Measurements from ENCODE around the gene USP44. TPM values are rescaled to one million over a fixed set of nuclear protein-coding genes. Genes with fewer than 3 reads are reported as not detected.

USP44 gene
- total RNA-seq, 4 donors from 2014 or later, result 0.41 to 1.9 TPM; not detected in 2

- TF ChIP-seq, protein P1, sequence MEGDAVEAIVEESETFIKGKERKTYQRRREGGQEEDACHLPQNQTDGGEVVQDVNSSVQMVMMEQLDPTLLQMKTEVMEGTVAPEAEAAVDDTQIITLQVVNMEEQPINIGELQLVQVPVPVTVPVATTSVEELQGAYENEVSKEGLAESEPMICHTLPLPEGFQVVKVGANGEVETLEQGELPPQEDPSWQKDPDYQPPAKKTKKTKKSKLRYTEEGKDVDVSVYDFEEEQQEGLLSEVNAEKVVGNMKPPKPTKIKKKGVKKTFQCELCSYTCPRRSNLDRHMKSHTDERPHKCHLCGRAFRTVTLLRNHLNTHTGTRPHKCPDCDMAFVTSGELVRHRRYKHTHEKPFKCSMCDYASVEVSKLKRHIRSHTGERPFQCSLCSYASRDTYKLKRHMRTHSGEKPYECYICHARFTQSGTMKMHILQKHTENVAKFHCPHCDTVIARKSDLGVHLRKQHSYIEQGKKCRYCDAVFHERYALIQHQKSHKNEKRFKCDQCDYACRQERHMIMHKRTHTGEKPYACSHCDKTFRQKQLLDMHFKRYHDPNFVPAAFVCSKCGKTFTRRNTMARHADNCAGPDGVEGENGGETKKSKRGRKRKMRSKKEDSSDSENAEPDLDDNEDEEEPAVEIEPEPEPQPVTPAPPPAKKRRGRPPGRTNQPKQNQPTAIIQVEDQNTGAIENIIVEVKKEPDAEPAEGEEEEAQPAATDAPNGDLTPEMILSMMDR (IDR thresholded peaks at IDR 0.05), result no peak
- no peak for TF ChIP-seq POLR2A (IDR thresholded peaks at IDR 0.05)
- TF ChIP-seq EP300 (IDR thresholded peaks at IDR 0.05; ENCODE audit: low read depth), result no peak
- TF ChIP-seq POLR2AphosphoS5 (IDR thresholded peaks at IDR 0.05), result no peak
- no peak overlapping the region for H3K27ac ChIP-seq
- in situ Hi-C loops (cut with MboI; ENCODE audit: low pct_ligation_motif_present in 1 of 4, low pct_unique_long_range_greater_than_20kb in 1 of 4, low sequenced_read_pairs in 3 of 4) (no loop called here), intact Hi-C loops (cut with DNase I; ENCODE audit: low total_unique reads) (no loop called here)
- H3K36me3 ChIP-seq, result peaks cover 0 to 65% (median 26%) of the 10 kb centered on the region in 4 donors
- WGBS, 2 donors (ENCODE audit: low coverage in 1 of 2), result 97 to 100% methylated on average over 5 of the region's 5 CpGs
- no peaks in the 10 kb centered on the region for H3K4me1 ChIP-seq
- no peaks in the 10 kb centered on the region for H3K27me3 ChIP-seq
- H3K4me3 ChIP-seq, result no peak overlapping the region
- DNase-seq, result no peak
- H3K9me3 ChIP-seq, result no peaks in the 10 kb centered on the region
These were observed 52.3 kb downstream of the USP44 start for GRCh38 chr12:95498968-95499367.

DNA sequence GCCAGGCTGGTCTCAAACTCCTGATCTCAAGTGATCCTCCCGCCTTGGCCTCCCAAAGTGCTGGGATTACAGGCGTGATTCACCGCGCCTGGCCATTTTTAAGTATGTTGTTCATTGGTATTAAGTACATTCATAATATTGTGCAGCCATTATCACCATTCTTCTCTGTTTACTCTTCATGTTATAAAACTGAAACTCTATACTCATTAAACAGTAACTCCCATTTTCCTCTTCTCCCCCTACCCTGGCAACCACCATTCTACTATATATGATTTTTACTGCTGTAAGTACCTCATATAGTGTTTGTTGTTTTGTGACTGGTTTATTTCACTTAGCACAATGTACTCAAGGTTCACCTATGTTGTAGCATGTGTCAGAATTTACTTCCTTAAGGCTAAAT, 54.2 kb downstream of the USP44 start:
- H3K4me1 ChIP-seq, result no peaks in the 10 kb centered on the region
- peaks cover 0 to 70% (median 26%) of the 10 kb centered on the region in 4 donors for H3K36me3 ChIP-seq
- 97 to 100% methylated on average over 4 of the region's 4 CpGs for WGBS, 2 donors (ENCODE audit: low coverage in 1 of 2)
- DNase-seq, result no peak
- no peak for TF ChIP-seq POLR2A (IDR thresholded peaks at IDR 0.05)
- TF ChIP-seq, protein P1 (IDR thresholded peaks at IDR 0.05), result no peak
- no peak for TF ChIP-seq EP300 (IDR thresholded peaks at IDR 0.05; ENCODE audit: low read depth)
- no peak for TF ChIP-seq POLR2AphosphoS5 (IDR thresholded peaks at IDR 0.05)
- intact Hi-C loops (cut with DNase I; ENCODE audit: low total_unique reads), result no loop called here
- in situ Hi-C loops (cut with MboI; ENCODE audit: low pct_ligation_motif_present in 1 of 4, low pct_unique_long_range_greater_than_20kb in 1 of 4, low sequenced_read_pairs in 3 of 4), result no loop called here
- no peaks in the 10 kb centered on the region for H3K9me3 ChIP-seq
- H3K27me3 ChIP-seq, result no peaks in the 10 kb centered on the region
- no peak overlapping the region for H3K27ac ChIP-seq
- no peak overlapping the region for H3K4me3 ChIP-seq

- no peak for DNase-seq
- H3K4me3 ChIP-seq, result no peak overlapping the region
- peaks cover 0 to 77% (median 26%) of the 10 kb centered on the region in 4 donors for H3K36me3 ChIP-seq
- H3K27ac ChIP-seq, result no peak overlapping the region
- no peaks in the 10 kb centered on the region for H3K9me3 ChIP-seq
- intact Hi-C loops (cut with DNase I; ENCODE audit: low total_unique reads), result no loop called here
- in situ Hi-C loops (cut with MboI; ENCODE audit: low pct_ligation_motif_present in 1 of 4, low pct_unique_long_range_greater_than_20kb in 1 of 4, low sequenced_read_pairs in 3 of 4), result no loop called here
- WGBS, 2 donors (ENCODE audit: low coverage in 1 of 2), result 88 to 92% methylated on average over 1 of the region's 1 CpG
- TF ChIP-seq, protein P1 (IDR thresholded peaks at IDR 0.05), result no peak
- no peak for TF ChIP-seq POLR2AphosphoS5 (IDR thresholded peaks at IDR 0.05)
- no peak for TF ChIP-seq POLR2A (IDR thresholded peaks at IDR 0.05)
- no peak for TF ChIP-seq EP300 (IDR thresholded peaks at IDR 0.05; ENCODE audit: low read depth)
- H3K4me1 ChIP-seq, result no peaks in the 10 kb centered on the region
- no peaks in the 10 kb centered on the region for H3K27me3 ChIP-seq
These were observed 55.8 kb downstream of the USP44 start for GRCh38 chr12:95495433-95495832.

GRCh38 chr12:95494888-95495287, 56.4 kb downstream of the USP44 start:
- in situ Hi-C loops (cut with MboI; ENCODE audit: low pct_ligation_motif_present in 1 of 4, low pct_unique_long_range_greater_than_20kb in 1 of 4, low sequenced_read_pairs in 3 of 4) (no loop called here), intact Hi-C loops (cut with DNase I; ENCODE audit: low total_unique reads) (loop anchor here (5.0 kb wide), 1 partner anchor 532 kb away; no protein-coding TSS in a partner anchor)
- DNase-seq, result no peak
- Histone ChIP-seq H3K36me3 (peaks cover 0 to 79% (median 27%) of the 10 kb centered on the region in 4 donors), H3K4me3 (no peak overlapping the region), H3K4me1 (no peaks in the 10 kb centered on the region), H3K27me3 (no peaks in the 10 kb centered on the region), H3K9me3 (no peaks in the 10 kb centered on the region), H3K27ac (no peak overlapping the region)
- WGBS, 2 donors (ENCODE audit: low coverage in 1 of 2), result 82 to 86% methylated on average over 2 of the region's 2 CpGs
- TF ChIP-seq POLR2AphosphoS5 (IDR thresholded peaks at IDR 0.05) (no peak), POLR2A (IDR thresholded peaks at IDR 0.05) (no peak), EP300 (IDR thresholded peaks at IDR 0.05; ENCODE audit: low read depth) (no peak)
- TF ChIP-seq, protein P1 (IDR thresholded peaks at IDR 0.05), result no peak

All from transverse colon (tissue), 4 donors.